GM12892 (cell line): Measurements from ENCODE around the gene NUTF2.
"Not testable (repeated sequence)": the region's sequence is repeated elsewhere in the genome, so short reads cannot be mapped to it uniquely, and the experiment has no call there.

ENCODE experiments used
- DNase-seq: peaks from one replicate; pipeline ENCODE4 v3.0.0; 2011; ENCODE audit not compliant: insufficient read length
- FAIRE-seq: peaks from 2 replicates; lab custom pipeline; 2011; peaks lifted over from hg19 to GRCh38; lab: Jason Lieb, UNC
- POLR2A ChIP-seq: IDR thresholded peaks from 2 replicates; pipeline ENCODE4 v1.6.1; 2011; ENCODE audit warnings: low read depth, low read length, control low read depth
- POLR2AphosphoS5 ChIP-seq: IDR thresholded peaks from 2 replicates; pipeline ENCODE4 v1.6.1; 2011; ENCODE audit warnings: low read depth, low read length, control low read depth
- TAF1 ChIP-seq: IDR thresholded peaks from 2 replicates; pipeline ENCODE4 v1.6.1; 2011; ENCODE audit warnings: low read depth, mild to moderate bottlenecking, control low read depth, low read length, borderline replicate concordance

The NUTF2 gene

DNA sequence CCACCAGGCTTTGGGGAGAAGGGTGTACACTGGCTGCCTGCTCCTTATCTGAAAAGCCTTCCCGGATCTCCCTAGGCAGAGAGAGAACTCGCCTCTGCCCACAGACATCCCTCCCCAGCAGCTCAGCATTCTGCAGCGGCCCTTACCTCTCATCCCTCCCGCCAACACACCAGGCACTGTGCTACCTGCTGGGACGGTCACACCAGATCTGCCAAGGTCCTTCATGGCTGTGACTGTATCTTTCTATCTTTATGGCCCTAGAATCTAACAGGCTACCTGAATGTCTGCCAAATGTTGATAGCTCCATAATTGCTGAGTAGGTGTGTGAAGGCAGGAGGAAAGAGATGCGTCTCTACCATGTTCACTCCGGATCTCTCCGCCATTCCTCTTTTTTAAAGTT is 32.2 kb upstream of the NUTF2 start:
- no peak for FAIRE-seq
- TF ChIP-seq POLR2AphosphoS5 (no peak), POLR2A (no peak), TAF1 (no peak)

DNA sequence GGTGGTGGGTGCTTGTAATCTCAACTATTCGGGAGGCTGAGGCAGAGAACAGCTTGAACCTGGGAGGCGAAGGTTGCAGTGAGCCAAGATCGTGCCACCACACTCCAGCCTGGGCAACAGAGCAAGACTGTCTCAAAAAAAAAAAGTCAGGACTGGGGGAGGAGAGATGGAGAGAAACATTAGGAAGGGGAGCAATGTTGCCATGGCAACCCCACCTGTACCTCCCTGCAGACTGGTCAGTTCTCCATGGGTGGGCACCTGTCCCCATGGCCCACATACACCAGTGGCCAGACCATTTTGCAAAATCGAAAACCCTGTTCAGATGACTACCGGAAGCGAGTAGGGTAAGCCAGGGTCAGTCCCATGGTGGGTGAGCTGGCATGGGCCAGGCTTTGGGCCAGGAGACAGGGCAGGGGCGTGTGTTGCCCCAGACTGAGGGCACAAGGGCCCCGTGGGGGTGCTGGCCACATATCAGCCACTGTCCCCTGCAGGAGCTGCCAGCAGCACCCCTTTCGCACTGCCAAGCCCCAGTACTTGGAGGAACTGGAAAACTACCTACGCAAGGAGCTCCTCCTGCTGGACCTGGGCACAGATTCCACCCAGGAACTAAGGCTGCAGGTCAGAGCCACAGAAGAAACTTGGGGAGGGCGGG is 26.0 kb upstream of the NUTF2 start:
- no peak for DNase-seq
- TF ChIP-seq POLR2AphosphoS5 (no peak), POLR2A (no peak), TAF1 (no peak)
- FAIRE-seq, result no peak

More for the DNA sequence above, 32.2 kb upstream of the NUTF2 start:
- DNase-seq, result no peak

DNA sequence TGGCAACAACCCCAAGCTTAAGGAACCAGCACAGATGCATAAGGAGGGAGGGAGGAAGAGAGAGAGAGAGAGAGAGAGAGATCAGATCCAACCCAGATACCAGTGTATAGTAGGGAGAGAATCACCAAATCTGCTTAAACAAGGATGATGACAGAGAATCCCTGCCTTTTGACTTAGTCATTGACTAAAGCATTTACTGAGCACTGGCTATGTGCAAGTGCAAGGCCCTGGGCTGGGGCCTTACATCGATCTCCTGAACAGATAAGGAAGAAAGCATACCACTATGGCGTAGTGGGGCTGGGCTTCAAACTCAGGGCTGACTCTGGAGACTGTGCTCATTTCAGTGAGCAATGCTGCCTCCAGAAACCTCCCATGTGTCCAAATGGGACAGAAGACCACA is 24.2 kb upstream of the NUTF2 start:
- FAIRE-seq (no peak), DNase-seq (no peak)
- TF ChIP-seq POLR2AphosphoS5 (no peak), POLR2A (no peak), TAF1 (no peak)

DNA sequence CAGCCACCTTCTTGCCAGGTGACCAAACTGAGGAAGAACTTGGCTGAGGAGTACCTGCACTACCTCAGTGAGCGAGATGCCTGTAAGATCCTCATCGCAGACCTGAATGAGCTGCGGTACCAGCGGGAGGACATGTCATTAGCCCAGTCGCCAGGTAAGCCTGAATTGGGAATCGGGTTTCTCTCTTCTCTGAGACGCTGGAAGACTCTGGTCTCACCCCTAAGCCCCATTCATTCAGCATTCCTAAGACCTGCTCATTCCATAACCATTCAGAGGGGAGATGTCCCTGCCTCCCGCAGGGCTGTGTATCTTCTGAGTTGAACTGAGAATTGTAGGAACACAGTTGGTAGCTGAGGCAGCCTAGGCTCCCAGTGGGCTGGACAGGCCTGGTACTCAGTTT is 21.6 kb upstream of the NUTF2 start:
- no peak for DNase-seq
- TF ChIP-seq TAF1, result no peak
- TF ChIP-seq POLR2A, result no peak
- TF ChIP-seq POLR2AphosphoS5, result no peak
- no peak for FAIRE-seq

DNA sequence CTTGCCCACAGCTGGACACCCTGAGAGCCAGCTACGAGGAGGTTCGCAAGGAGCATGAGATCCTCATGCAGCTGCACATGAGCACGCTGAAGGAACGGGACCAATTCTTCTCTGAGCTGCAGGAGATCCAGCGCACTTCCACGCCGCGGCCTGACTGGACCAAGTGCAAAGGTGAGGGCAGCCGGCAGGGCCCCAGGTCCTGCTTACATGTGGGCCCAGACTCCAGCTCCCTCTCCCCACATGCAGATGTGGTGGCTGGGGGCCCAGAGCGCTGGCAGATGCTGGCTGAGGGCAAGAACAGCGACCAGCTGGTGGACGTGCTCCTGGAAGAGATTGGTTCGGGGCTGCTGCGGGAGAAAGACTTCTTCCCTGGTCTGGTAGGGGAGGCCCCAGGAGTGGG is 20.8 kb upstream of the NUTF2 start:
- no peak for FAIRE-seq
- TF ChIP-seq TAF1 (no peak), POLR2A (no peak), POLR2AphosphoS5 (no peak)
- DNase-seq, result no peak

DNA sequence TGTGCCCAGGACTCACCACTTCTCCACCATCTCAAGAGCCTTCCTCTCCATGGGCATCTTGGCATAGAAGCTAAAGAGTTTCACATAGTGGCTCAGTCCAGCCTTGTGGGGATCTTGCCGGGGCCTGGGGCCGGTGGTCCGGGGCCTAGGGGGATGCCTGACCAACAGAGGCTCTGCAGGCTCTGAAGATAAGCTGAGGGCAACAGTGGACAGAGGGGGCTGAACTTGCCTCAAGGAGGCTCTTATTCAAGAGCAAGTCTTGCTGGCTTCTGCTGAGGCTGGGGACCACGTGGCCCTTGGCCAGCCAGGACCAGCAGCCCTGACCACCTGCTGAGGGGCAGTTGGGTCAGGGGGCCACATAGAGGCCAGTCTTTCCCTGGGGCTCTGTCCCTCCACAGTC is 18.1 kb upstream of the NUTF2 start:
- no peak for DNase-seq
- TF ChIP-seq POLR2A, result no peak
- no peak for TF ChIP-seq TAF1
- no peak for TF ChIP-seq POLR2AphosphoS5
- no peak for FAIRE-seq

DNA sequence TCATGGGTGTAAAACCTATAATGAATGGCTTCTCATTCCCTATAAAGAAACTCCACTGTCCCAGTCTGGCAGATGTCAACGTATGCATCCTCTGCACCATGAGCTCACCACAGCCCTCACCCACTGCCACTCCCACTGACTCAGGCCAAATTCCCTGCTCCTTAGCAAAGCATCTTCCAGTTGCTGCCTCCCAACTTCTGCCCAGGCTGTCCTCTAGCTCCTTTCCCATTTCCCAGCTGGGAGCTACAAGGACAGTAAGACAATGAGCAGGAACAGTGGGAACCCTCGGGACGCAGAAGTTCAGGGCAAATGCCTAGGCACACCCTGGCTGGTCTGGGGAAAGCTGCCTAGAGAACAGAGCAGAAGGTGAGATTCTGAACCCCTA is 13.7 kb upstream of the NUTF2 start:
- FAIRE-seq (no peak), DNase-seq (no peak)
- no peak for TF ChIP-seq POLR2A
- TF ChIP-seq TAF1, result no peak
- TF ChIP-seq POLR2AphosphoS5, result no peak

DNA sequence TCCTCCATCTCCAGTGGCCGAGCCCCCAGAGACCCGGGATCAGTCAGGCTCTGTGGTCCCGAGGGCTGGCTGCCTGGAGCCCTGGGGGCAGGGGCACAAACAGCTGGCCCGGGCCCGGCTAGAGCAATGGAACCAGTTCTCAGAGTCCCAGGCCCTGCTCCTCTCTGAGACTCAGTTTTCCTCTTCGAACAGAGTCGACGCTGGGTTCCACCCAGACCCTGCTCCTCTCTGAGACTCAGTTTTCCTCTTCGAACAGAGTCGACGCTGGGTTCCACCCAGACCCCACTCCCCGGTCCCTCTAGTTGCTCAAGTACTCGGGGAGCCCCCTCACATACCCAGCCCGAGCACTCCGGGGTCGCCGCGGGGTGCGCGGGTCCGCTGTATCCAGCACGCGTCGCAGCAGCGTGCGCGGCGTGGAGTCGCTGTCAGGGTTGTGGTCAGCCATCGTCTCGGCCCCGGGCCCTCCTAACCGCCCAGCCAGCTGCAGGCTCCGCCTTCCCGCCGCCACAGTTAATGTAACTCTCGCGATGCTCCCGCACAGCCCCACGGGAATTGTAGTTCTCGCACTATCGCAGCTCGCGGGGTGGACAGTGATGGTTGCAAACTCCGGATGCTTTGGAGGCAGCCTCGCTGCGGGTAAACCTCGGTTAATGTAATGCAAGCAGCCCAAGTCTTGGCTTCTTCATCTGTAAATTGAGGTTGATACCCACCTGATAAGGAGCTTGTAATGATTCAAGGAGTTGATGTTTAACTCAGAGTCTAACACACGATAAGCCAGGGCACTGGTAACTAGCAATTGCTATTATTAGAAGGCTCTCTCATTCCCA is 13.1 kb upstream of the NUTF2 start:
- TF ChIP-seq TAF1 (peak; percentile 98), POLR2AphosphoS5 (peak; percentile 85), POLR2A (peak; percentile 94)
- DNase-seq (peak; percentile 99), FAIRE-seq (peak; percentile 97)

DNA sequence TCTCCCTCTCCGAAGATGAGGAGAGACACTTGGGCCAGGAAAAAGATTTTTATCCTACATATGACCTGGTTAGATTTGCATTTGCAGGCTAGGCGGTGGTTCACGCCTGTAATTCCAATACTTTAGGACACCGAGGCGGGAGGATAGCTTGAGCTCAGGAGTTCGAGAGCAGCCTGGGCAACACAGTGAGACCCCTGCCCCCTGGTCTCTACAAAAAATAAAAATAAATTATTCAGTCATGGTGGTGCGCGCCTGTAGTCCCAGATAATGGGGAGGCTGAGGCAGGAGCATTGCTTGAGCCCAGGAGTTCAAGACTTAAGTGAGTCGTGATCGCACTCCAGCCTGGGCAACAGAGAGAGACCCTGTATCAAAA is 12.5 kb upstream of the NUTF2 start:
- no peak for FAIRE-seq
- DNase-seq, result no peak
- TF ChIP-seq TAF1, result no peak
- no peak for TF ChIP-seq POLR2A

DNA sequence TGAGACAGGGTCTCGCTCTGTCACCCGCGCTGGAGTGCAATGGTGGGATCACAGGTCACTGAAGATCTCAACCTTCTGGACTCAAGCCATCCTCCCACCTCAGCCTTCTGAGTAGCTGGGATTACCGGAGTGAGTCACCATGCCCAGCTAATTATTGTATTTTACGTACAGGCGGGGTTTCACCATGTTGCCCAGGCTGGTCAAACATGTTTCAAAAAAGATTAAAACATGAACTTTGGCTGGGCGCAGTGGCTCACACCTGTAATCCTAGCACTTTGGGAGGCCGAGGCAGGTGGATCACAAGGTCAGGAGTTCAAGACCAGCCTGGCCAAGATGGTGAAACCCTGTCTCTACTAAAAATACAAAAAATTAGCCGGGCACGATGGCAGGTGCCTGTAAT is 9.5 kb upstream of the NUTF2 start:
- FAIRE-seq, result not testable (repeated sequence)

DNA sequence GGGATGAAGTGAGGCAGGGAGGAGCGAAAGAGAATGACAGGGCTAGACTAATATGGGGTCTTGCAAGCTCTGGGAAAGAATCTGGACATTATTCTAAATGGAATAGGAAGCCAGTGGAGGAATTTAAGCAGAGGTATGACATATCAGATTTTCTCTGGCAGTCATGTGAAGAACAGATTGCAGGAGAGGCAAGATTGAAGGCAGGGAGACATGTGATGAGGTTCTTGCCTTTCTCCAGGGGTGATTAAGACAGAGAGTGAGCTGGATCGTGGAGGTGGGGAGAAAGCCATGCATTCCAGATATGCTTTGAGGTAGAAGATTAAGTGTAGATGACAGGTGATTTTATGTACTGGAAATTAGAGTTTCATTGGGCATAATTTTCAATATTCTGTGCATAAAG is 8.9 kb upstream of the NUTF2 start:
- FAIRE-seq (no peak), DNase-seq (no peak)
- TF ChIP-seq TAF1 (no peak), POLR2A (no peak), POLR2AphosphoS5 (no peak)

More for the DNA sequence above, 9.5 kb upstream of the NUTF2 start:
- not testable (repeated sequence) for DNase-seq

DNA sequence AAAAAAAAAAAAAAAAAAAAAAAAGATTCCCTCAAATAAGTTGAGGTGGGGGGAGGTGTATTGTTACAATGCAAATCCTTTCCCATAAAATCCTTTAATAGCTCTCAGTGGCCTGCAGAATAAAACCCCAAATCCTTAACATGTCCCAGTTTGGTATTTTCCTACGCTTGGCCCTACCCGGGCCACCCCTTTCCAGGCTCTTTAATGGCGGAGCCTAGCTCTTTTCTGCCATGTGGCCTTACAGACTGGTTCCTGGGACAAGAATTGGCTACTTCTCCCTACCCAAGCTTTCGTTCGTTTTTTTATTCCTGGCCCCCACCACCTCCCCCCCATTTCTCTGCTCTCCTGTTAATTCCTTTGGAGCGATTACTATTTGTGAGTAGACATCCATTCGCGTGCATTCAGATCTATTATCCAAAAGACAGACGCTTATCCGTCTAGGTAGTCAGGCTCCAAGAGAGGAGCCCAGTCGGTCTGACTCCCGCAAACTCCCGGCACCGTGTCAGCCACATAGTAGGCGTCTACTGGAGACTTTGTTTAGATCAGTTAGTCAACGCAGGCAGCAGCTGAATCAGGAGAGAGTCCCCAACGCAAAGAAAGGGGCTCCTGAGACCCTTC is 5.4 kb upstream of the NUTF2 start:
- DNase-seq (no peak), FAIRE-seq (no peak)

More for the DNA sequence above, 5.4 kb upstream of the NUTF2 start:
- TF ChIP-seq POLR2A, result no peak
- no peak for TF ChIP-seq POLR2AphosphoS5
